OCI-LY1 (cell line): ENCODE results near the gene DSE.

Experiments used
- EZH2 ChIP-seq: fragments of 200-600 bp; sonication (generic), shearing (Covaris generic); IDR thresholded peaks from 2 replicates; pipeline ENCODE4 v1.8.0; 2017; ENCODE audit warnings: borderline replicate concordance, mixed run types, mild to moderate bottlenecking, antibody characterized with exemption, low read length, moderate library complexity, mixed read lengths
- TF ChIP-seq, protein P1 (sequence below): fragments of 200-600 bp; sonication (generic), shearing (Covaris generic); IDR thresholded peaks from 2 replicates; pipeline ENCODE4 v1.5.1; 2017; ENCODE audit warnings: mild to moderate bottlenecking, antibody characterized with exemption, low read length, moderate library complexity, mixed read lengths

DNA sequence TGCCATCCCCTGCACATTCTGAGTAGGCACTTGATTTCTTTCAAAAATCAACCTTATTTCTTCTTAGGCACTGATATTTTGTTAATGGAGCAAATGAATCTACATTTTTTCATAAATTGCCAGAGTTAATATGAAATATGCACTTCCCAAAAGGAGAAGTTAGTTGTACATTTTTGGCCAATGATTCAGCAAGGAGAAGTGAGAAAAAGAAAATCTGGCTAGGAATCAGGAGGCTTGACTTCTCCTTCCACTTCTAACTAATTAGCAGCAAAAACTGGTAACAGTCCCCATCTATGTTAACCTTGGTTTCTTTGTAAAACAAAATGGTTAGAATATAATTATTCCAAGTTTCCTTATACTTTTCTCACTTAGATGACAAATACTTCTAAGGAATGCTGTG is 7.0 kb upstream of the DSE start:
- no peak for TF ChIP-seq EZH2
- TF ChIP-seq, protein P1, sequence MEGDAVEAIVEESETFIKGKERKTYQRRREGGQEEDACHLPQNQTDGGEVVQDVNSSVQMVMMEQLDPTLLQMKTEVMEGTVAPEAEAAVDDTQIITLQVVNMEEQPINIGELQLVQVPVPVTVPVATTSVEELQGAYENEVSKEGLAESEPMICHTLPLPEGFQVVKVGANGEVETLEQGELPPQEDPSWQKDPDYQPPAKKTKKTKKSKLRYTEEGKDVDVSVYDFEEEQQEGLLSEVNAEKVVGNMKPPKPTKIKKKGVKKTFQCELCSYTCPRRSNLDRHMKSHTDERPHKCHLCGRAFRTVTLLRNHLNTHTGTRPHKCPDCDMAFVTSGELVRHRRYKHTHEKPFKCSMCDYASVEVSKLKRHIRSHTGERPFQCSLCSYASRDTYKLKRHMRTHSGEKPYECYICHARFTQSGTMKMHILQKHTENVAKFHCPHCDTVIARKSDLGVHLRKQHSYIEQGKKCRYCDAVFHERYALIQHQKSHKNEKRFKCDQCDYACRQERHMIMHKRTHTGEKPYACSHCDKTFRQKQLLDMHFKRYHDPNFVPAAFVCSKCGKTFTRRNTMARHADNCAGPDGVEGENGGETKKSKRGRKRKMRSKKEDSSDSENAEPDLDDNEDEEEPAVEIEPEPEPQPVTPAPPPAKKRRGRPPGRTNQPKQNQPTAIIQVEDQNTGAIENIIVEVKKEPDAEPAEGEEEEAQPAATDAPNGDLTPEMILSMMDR: no peak
